ENCODE data around the gene OR2A25.

The OR2A25 gene

DNA sequence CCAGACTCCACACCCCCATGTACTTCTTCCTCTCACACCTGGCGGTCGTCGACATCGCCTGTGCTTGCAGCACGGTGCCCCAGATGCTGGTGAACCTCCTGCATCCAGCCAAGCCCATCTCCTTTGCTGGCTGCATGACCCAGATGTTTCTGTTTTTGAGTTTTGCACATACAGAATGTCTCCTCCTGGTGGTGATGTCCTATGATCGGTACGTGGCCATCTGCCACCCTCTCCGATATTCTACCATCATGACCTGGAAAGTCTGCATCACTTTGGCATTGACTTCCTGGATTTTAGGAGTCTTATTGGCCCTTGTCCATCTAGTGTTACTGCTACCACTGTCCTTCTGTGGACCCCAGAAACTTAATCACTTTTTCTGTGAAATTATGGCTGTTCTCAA lies 4.8 kb downstream of the OR2A25 start:
- DNase-seq (ENCODE audit: low read depth), result no peak

DNA sequence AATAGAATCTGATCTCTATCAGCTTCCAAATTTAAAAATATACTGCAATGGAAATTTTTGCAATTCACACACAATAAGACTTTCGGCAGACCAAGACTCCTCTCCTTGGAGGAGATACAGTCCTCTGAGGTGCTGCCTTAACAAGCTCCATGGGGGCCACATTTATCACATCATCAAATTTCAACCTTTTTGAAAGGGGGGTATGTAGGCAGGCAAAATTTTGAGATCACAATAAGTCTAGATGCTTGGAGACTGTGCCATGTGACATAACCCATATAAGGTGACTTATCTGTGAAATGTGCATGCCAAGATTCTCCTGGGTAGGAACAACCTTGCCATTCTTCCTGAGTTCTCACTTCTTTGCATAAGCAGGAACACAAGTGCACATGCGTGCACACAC lies 16.4 kb downstream of the OR2A25 start, which contains the start of gene OR2A12:
Gene OR2A12 (plus strand): TSS at position 301 of the 400 bp plus-strand sequence. CDS start 8,830 bp downstream, outside the sequence.
- no peak for DNase-seq (ENCODE audit: low read depth)

DNA sequence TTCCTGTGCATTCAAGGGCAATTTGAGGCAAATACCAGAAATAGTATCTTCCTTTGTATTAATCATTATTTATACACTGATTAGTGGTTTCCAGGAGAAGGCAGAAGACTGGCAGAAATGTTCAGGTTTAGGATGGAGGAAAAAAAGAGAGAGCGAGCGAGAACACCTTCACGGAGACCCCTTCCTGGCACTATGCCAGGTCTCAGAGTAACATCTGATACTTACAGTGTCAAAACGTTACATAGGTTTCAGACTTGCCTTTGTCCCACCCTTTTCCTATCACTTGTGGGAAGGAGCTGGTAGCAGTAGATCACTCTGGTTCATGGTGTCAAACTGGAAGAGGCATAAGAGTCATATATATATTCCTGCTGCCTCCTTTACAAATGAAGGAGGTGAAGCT lies 17.1 kb downstream of the OR2A25 start:
- no peak for DNase-seq (ENCODE audit: low read depth)

DNA sequence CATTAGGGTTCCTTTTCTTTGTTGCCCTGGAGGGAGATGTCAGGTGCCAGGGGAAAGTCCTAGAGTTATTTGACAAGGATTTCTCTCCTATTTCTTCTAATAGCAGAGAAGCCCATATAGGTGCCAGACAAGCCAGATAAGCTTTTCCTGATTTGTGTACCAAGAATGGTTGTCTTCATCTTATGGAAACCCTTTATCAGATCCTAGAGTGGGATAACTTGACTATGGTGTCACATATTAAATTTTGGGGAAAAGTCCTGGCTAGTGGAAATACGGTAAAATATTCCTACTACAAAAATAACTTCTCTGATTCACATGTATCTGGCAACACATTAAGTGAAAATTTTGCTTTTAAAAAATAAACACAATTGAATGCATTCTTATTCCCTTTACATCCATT lies 17.6 kb downstream of the OR2A25 start:
- DNase-seq (ENCODE audit: low read depth), result no peak

DNA sequence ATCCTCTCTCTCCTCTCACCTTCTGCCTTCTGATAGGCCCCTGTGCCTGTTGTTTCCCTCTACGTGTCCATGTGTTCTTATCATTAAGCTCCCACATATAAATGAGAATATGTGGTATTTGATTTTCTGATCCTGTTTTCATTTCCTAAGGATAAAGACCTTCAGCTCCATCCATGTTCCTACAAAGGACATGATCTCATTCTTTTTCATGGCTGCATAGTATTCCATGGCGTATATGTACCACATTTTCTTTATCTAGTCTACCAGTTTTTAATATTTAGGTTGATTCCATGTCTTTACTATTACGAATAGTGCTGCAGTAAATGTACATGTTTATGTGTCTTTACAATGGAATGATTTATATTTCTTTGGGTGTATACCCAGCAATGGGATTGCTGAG lies 21.1 kb downstream of the OR2A25 start:
- DNase-seq (ENCODE audit: low read depth), result no peak

DNA sequence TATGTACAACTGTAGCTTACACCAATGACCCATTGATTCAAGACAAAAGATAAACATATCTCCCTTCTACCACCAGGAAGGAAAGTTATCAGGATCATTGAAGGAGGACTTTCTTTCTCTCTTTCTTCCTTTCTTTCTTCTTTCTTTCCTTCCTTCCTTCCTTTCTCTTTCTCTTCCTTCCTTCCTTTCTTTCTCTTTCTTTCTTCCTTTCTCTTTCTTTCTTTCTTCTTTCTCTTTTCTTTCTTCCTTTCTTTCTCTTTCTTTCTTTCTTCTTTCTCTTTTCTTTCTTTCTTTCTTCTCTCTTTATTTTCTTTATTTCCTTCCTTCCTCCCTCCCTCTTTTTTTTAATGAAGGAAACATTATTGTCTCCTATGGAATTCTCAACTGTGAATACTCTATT lies 29.2 kb downstream of the OR2A25 start:
- DNase-seq (ENCODE audit: low read depth), result no peak

DNA sequence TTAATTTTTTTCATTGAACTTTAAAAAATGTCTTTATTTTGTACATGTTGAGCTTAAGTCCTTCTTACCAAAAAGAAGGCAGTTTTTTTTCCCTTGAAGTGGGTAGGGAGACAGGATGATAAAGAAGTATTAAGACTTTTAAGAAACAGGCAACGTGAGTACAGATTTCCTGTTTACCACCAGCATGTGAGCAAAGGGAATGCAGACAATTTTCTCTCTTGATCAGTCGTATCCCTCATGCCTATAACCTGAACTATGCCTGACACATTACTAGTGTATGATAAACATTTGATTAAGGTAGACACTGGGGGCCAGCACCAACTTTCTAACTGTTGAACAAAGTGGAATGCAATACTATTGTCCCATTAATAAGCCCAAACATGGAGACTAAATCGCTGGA lies 31.0 kb downstream of the OR2A25 start:
- no peak for DNase-seq (ENCODE audit: low read depth)

DNA sequence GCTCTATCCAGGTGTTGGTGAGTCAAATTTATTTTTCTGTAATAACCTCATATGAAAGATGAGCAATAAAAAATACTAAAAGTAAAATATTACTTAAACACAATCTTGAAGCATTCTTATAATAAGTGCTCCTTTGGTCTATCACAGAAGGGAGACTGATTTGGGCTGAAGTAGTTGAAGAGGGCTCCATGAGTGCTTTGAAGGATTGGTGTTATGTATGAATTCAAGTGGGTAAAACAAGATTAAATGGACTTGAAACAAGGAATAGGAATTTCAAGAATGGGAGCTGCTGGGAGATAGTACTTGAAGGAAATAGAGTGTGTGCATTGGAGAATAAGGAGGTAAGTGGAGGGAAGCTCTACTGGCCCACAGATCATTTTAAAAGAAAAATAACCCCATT lies 32.4 kb downstream of the OR2A25 start:
- no peak for DNase-seq (ENCODE audit: low read depth)

DNA sequence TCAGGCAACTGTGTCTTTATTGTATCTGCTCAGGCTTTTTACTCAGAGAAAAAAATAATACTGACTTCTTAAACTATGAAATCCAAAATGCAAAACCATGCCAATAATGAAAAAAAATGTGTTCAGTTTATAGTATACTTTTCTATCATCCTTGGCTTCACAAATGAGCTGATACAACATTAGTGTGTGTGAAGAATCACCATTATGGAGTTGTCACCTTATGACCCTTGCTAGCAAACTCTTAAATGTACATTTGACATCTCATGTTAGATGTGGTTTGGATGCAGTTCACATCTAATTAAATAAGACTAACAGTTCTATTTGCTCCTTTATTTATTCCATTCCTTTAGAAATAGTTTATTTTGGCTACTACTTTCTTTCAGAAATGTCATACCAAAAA lies 35.6 kb downstream of the OR2A25 start:
- DNase-seq (ENCODE audit: low read depth), result no peak

DNA sequence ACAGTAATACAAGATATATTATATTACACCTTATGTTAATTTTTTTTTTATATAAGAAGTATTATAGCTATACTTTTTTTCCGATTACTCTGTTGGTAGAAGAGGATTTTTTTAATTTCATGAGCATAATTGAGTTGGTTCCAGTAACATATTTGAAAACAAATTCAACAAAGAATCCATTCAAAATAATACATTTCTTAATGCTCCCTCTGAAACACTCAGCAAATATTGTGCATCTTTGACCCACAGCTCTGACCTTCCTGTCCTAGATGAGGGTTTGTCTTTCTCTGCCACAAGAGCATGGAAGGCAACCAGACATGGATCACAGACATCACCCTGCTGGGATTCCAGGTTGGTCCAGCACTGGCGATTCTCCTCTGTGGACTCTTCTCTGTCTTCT lies 39.7 kb downstream of the OR2A25 start, which contains the start of gene OR2A2:
Gene OR2A2 (plus strand): TSS at position 301 of the 400 bp plus-strand sequence. CDS start 0 bp downstream, at position 301.
- no peak for DNase-seq (ENCODE audit: low read depth)

DNA sequence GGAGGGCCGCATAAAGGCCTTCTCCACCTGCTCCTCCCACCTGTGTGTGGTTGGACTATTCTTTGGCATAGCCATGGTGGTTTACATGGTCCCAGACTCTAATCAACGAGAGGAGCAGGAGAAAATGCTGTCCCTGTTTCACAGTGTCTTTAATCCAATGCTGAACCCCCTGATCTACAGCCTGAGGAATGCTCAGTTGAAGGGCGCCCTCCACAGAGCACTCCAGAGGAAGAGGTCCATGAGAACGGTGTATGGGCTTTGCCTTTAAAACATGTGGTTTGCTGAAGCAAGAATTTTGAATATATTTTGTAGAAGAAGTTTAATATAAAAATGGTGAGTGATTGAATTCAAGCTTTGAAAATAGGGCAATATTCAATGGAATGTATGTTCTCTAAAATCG lies 40.7 kb downstream of the OR2A25 start:
- no peak for DNase-seq (ENCODE audit: low read depth)

DNA sequence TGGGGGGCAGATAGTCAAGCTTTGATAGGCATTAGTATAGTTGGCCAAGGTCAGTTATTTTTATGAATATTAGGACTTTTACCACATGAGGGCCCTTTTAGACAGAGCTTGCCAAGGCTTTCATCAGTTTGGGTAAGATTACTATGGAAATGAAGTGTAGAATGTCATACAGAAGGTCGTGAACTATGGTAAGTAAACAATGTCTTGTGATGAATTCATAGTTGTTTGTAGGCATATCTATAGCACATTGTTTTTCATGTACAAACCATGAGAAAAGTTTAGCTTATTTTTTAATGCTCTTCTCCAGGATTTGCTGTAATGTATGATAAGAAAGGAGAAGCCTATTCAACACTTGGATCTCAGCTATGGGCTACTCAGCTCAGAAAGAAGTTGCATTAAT lies 44.0 kb downstream of the OR2A25 start:
- no peak for DNase-seq (ENCODE audit: low read depth)

DNA sequence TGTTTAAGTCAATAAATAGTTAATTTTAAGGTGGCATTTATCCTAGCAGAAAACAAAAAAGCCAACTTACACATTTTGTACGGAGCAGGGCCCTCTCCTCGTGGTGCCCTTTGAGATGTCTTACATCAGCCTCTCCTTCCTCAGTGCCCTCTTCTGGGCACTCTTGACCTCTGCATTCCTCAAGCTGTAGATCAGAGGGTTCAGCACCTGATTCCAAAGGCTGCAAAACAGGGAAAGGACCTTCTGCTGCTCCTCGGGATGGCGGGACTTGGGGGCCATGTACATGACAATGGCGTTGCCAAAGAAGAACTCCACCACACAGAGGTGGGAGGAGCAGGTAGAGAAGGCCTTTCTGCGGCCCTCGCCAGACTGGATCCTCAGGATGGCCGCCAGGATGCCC lies 48.7 kb downstream of the OR2A25 start:
- no peak for DNase-seq (ENCODE audit: low read depth)

DNA sequence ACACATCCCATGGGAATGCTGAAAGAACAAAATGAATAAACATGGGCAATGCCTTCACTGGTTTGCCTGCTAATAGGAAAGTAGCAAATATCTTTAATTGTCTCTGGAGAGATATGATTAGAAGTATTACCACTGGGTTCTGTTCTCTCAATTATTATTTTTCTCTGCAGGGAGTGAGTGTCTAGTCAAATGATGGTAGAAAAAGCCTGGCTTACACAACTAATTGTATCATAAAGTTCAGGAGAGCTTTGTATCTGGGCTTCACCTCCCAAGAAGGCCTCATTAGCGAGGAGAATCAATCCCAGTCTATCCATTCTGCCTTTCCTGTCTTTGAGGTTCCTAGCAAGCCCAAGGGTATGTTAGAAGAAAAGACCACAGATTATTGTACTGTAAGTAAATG lies 53.3 kb downstream of the OR2A25 start, which contains the start of gene OR2A14:
Gene OR2A14 (plus strand): TSS at position 301 of the 400 bp plus-strand sequence. CDS start 5,937 bp downstream, outside the sequence.
- no peak for DNase-seq (ENCODE audit: low read depth)
